Activated naive CD4-positive, alpha-beta T cell treated with anti-CD3 and anti-CD28 coated beads for 36 hours (primary cell): Measurements from ENCODE around the gene ZFPM1. TPM values are rescaled to one million over a fixed set of nuclear protein-coding genes. Genes with fewer than 3 reads are reported as not detected.
A peak's percentile ranks its signal among the peaks of the same experiment; 100 is the strongest.

ENCODE experiments used
- CTCF ChIA-PET: fragments of 350-600 bp; sonication (Branson Sonifier 250); formaldehyde crosslinking; loops from one replicate; lab custom pipeline; 2021; ENCODE audit warnings: antibody characterized with exemption; lab: Charles Lee
- DNase-seq: peaks from one replicate; pipeline ENCODE4 v3.0.0-alpha.2; 2020
- H3K27ac Mint-ChIP-seq: one replicate; pipeline ENCODE4 v1.8.0; 2021; ENCODE audit warnings: mild to moderate bottlenecking, mixed read lengths
- H3K27me3 Mint-ChIP-seq: one replicate; pipeline ENCODE4 v1.8.0; 2021; ENCODE audit warnings: low read depth, mixed read lengths
- H3K36me3 Mint-ChIP-seq: one replicate; pipeline ENCODE4 v1.8.0; 2021; ENCODE audit warnings: low read depth, mixed read lengths
- H3K4me1 Mint-ChIP-seq: one replicate; pipeline ENCODE4 v1.8.0; 2021; ENCODE audit warnings: low read depth, mixed read lengths
- H3K4me3 Mint-ChIP-seq: one replicate; pipeline ENCODE4 v1.8.0; 2021; ENCODE audit warnings: mild to moderate bottlenecking, moderate library complexity, mixed read lengths
- H3K9me3 Mint-ChIP-seq: one replicate; pipeline ENCODE4 v1.8.0; 2021; ENCODE audit warnings: mixed read lengths
- intact Hi-C: fragments of 100-400 bp; cut with micrococcal nuclease; formaldehyde crosslinking; loops from one replicate; pipeline ENCODE4 v1.15.1; 2023
- total RNA-seq, 2 experiments: library from RNA; stranded (reverse); gene quantifications; one replicate each; pipeline ENCODE4 v1.2.3, GENCODE V29; 2021

ZFPM1 gene
- total RNA-seq, 2 experiments from 2014 or later, result 11.0 to 12.2 TPM

GRCh38 chr16:88569985-88570690 lies 117.1 kb downstream of the ZFPM1 start, which contains the start of gene ZC3H18:
ZC3H18 (plus strand) TSS chr16:88570403; CDS start chr16:88577124, 6,721 bp downstream.
- Mint-ChIP-seq H3K27ac (peak within 1 kb of the TSS; percentile 84), H3K27me3 (no peaks in the 10 kb centered on the region), H3K4me3 (peak within 1 kb of the TSS; percentile 81), H3K9me3 (no peaks in the 10 kb centered on the region), H3K36me3 (peaks cover 3% of the 10 kb centered on the region), H3K4me1 (peaks cover 41% of the 10 kb centered on the region)
- intact Hi-C loops, result loop anchor here (1.0 to 10.0 kb wide), 7 partner anchors 81 to 795 kb away; partner anchors contain the start of genes CYBA, MVD, PIEZO1 and SNAI3
- peak; percentile 97 for DNase-seq
- CTCF ChIA-PET, result interaction anchor here (0.8 to 2.2 kb wide), 4 partner anchors 9 to 134 kb away, joined by 3 to 10 read pairs (median 4); no protein-coding TSS in a partner anchor

GRCh38 chr16:88570691-88571092 lies 117.6 kb downstream of the ZFPM1 start:
- Mint-ChIP-seq H3K27ac (peak overlapping the region; percentile 74), H3K4me3 (peak overlapping the region; percentile 81), H3K9me3 (no peaks in the 10 kb centered on the region), H3K27me3 (no peaks in the 10 kb centered on the region), H3K4me1 (peaks cover 43% of the 10 kb centered on the region), H3K36me3 (peaks cover 5% of the 10 kb centered on the region)
- intact Hi-C loops, result loop anchor here (1.0 to 10.0 kb wide), 6 partner anchors 81 to 214 kb away; partner anchors contain the start of genes CYBA, MVD, PIEZO1 and SNAI3
- CTCF ChIA-PET, result interaction anchor here (0.8 to 2.2 kb wide), 4 partner anchors 8 to 134 kb away, joined by 3 to 10 read pairs (median 4); no protein-coding TSS in a partner anchor
- DNase-seq, result peak; percentile 28

GRCh38 chr16:88575251-88575650 lies 122.2 kb downstream of the ZFPM1 start:
- Mint-ChIP-seq H3K36me3 (peaks cover 24% of the 10 kb centered on the region), H3K27ac (no peak overlapping the region), H3K4me3 (no peak overlapping the region), H3K4me1 (peaks cover 59% of the 10 kb centered on the region), H3K27me3 (no peaks in the 10 kb centered on the region), H3K9me3 (no peaks in the 10 kb centered on the region)
- no peak for DNase-seq
- intact Hi-C loops, result loop anchor here (10.0 kb wide), 1 partner anchor 210 kb away; the partner anchor contains the start of gene PIEZO1
- CTCF ChIA-PET, result no interaction called here

GRCh38 chr16:88576307-88576706 lies 123.2 kb downstream of the ZFPM1 start:
- Mint-ChIP-seq H3K36me3 (peaks cover 24% of the 10 kb centered on the region), H3K27me3 (no peaks in the 10 kb centered on the region), H3K27ac (no peak overlapping the region), H3K4me3 (no peak overlapping the region), H3K9me3 (no peaks in the 10 kb centered on the region), H3K4me1 (peaks cover 62% of the 10 kb centered on the region)
- DNase-seq, result no peak
- intact Hi-C loops, result loop anchor here (10.0 kb wide), 1 partner anchor 208 kb away; the partner anchor contains the start of gene PIEZO1
- CTCF ChIA-PET, result no interaction called here

- Mint-ChIP-seq H3K4me1 (peaks cover 58% of the 10 kb centered on the region), H3K4me3 (no peak overlapping the region), H3K27me3 (no peaks in the 10 kb centered on the region), H3K27ac (no peak overlapping the region), H3K36me3 (peaks cover 27% of the 10 kb centered on the region), H3K9me3 (no peaks in the 10 kb centered on the region)
- no peak for DNase-seq
- intact Hi-C loops, result loop anchor here (10.0 kb wide), 1 partner anchor 208 kb away; the partner anchor contains the start of gene PIEZO1
- CTCF ChIA-PET, result no interaction called here
Observed at GRCh38 chr16:88577166-88577565, 124.1 kb downstream of the ZFPM1 start.

GRCh38 chr16:88578446-88579313 lies 125.6 kb downstream of the ZFPM1 start:
- Mint-ChIP-seq H3K4me1 (peaks cover 57% of the 10 kb centered on the region), H3K27ac (peak overlapping the region; percentile 47), H3K9me3 (no peaks in the 10 kb centered on the region), H3K36me3 (peaks cover 24% of the 10 kb centered on the region), H3K4me3 (no peak overlapping the region), H3K27me3 (no peaks in the 10 kb centered on the region)
- peak; percentile 17 for DNase-seq
- intact Hi-C loops, result loop anchor here (10.0 kb wide), 1 partner anchor 206 kb away; the partner anchor contains the start of gene PIEZO1
- CTCF ChIA-PET, result interaction anchor here (0.6 to 1.4 kb wide), 2 partner anchors 8 to 10 kb away, joined by 5 to 6 read pairs; partner anchors contain the start of gene ZC3H18

- CTCF ChIA-PET, result no interaction called here
- no peak overlapping the region for H3K27ac Mint-ChIP-seq
- H3K36me3 Mint-ChIP-seq, result peaks cover 22% of the 10 kb centered on the region
- DNase-seq, result no peak
- H3K9me3 Mint-ChIP-seq, result no peaks in the 10 kb centered on the region
- H3K4me3 Mint-ChIP-seq, result no peak overlapping the region
- H3K4me1 Mint-ChIP-seq, result peaks cover 57% of the 10 kb centered on the region
- no peaks in the 10 kb centered on the region for H3K27me3 Mint-ChIP-seq
- intact Hi-C loops, result no loop called here
Observed at GRCh38 chr16:88580371-88580770, 127.3 kb downstream of the ZFPM1 start.

GRCh38 chr16:88581033-88581432 lies 128.0 kb downstream of the ZFPM1 start:
- Mint-ChIP-seq H3K36me3 (peaks cover 26% of the 10 kb centered on the region), H3K4me3 (no peak overlapping the region), H3K9me3 (no peaks in the 10 kb centered on the region), H3K27me3 (no peaks in the 10 kb centered on the region), H3K4me1 (peaks cover 62% of the 10 kb centered on the region), H3K27ac (no peak overlapping the region)
- DNase-seq, result no peak
- intact Hi-C loops, result no loop called here
- CTCF ChIA-PET, result no interaction called here

- H3K27ac Mint-ChIP-seq, result no peak overlapping the region
- H3K4me3 Mint-ChIP-seq, result no peak overlapping the region
- CTCF ChIA-PET, result no interaction called here
- H3K9me3 Mint-ChIP-seq, result no peaks in the 10 kb centered on the region
- intact Hi-C loops, result no loop called here
- H3K4me1 Mint-ChIP-seq, result peaks cover 49% of the 10 kb centered on the region
- no peak for DNase-seq
- H3K36me3 Mint-ChIP-seq, result peaks cover 22% of the 10 kb centered on the region
- no peaks in the 10 kb centered on the region for H3K27me3 Mint-ChIP-seq
Observed at GRCh38 chr16:88582912-88583575, 130.0 kb downstream of the ZFPM1 start.

- DNase-seq, result no peak
- no peaks in the 10 kb centered on the region for H3K9me3 Mint-ChIP-seq
- H3K27ac Mint-ChIP-seq, result peak overlapping the region; percentile 18
- H3K4me3 Mint-ChIP-seq, result no peak overlapping the region
- H3K4me1 Mint-ChIP-seq, result peaks cover 42% of the 10 kb centered on the region
- CTCF ChIA-PET, result no interaction called here
- peaks cover 27% of the 10 kb centered on the region for H3K36me3 Mint-ChIP-seq
- intact Hi-C loops, result no loop called here
- no peaks in the 10 kb centered on the region for H3K27me3 Mint-ChIP-seq
Observed at GRCh38 chr16:88584676-88585075, 131.6 kb downstream of the ZFPM1 start.

- no peaks in the 10 kb centered on the region for H3K27me3 Mint-ChIP-seq
- H3K36me3 Mint-ChIP-seq, result peaks cover 31% of the 10 kb centered on the region
- intact Hi-C loops, result no loop called here
- DNase-seq, result no peak
- H3K4me1 Mint-ChIP-seq, result peaks cover 41% of the 10 kb centered on the region
- CTCF ChIA-PET, result no interaction called here
- H3K4me3 Mint-ChIP-seq, result no peak overlapping the region
- H3K27ac Mint-ChIP-seq, result no peak overlapping the region
- no peaks in the 10 kb centered on the region for H3K9me3 Mint-ChIP-seq
Observed at GRCh38 chr16:88585269-88585668, 132.2 kb downstream of the ZFPM1 start.
